SJSA1 (cell line): ENCODE data around the gene BRD3OS. TPM values are rescaled to one million over a fixed set of nuclear protein-coding genes. Genes with fewer than 3 reads are reported as not detected.

ENCODE experiments used
- DNase-seq, 2 experiments: peaks; one replicate each; pipeline ENCODE4 v3.0.0-alpha.2; 2015 to 2020; ENCODE audit warnings: low spot score in 2 of 2, low read depth in 1 of 2
- H3K27ac ChIP-seq: fragments of 250-450 bp; sonication (Bioruptor Pico); 2 replicates; pipeline ENCODE4 v1.5.1; 2020; ENCODE audit warnings: mild to moderate bottlenecking, moderate library complexity
- H3K27me3 ChIP-seq: fragments of 250-450 bp; sonication (Bioruptor Pico); replicated peaks from 2 replicates; pipeline ENCODE4 v1.5.1; 2020; ENCODE audit warnings: mild to moderate bottlenecking, moderate library complexity
- H3K36me3 ChIP-seq: fragments of 250-450 bp; sonication (Bioruptor Pico); 2 replicates; pipeline ENCODE4 v1.5.1; 2020; ENCODE audit warnings: mild to moderate bottlenecking
- H3K4me1 ChIP-seq: fragments of 250-450 bp; sonication (Bioruptor Pico); replicated peaks from 2 replicates; pipeline ENCODE4 v1.6.1; 2021; ENCODE audit warnings: mild to moderate bottlenecking
- H3K4me3 ChIP-seq: fragments of 250-450 bp; sonication (Bioruptor Pico); 2 replicates; pipeline ENCODE4 v1.5.1; 2020; ENCODE audit warnings: mild to moderate bottlenecking
- H3K9me3 ChIP-seq: fragments of 250-450 bp; sonication (Bioruptor Pico); replicated peaks from 2 replicates; pipeline ENCODE4 v1.5.1; 2020; ENCODE audit warnings: mild to moderate bottlenecking
- total RNA-seq: library from RNA; depleted of rRNA; stranded (reverse); fragments of >200 nt; shearing (Covaris generic); gene quantifications from 2 replicates; pipeline ENCODE4 v1.2.3, GENCODE V29; 2014

The BRD3OS gene
- total RNA-seq, 1 experiment from 2014 or later, result 4.0 TPM

DNA sequence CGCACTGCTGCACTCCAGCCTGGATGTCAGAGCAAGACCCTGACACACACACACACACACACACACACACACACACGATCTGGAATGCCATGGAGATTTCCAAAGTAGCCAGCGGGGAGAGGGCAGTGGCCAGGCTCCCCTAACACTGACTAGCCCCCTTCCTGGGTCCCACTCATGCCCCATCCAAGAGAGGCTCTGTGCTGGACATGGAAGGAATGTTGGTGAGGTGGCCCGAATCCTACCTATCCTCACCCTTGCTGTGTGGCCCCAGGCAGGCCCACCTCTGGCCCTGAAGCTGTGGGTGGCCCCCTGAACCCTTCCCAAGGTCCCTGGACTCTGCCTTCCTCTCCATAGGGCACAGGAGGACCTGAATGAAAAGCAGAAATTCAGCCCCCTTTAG, 35.3 kb downstream of the BRD3OS start:
- H3K4me3 ChIP-seq, result no peak overlapping the region
- H3K27ac ChIP-seq, result no peak overlapping the region
- no peaks in the 10 kb centered on the region for H3K9me3 ChIP-seq
- DNase-seq, result no peak
- H3K4me1 ChIP-seq, result peaks cover 3% of the 10 kb centered on the region
- 0 out of 2 replicates have a peak, but pooled peaks cover 2% of the 10 kb centered on the region for H3K36me3 ChIP-seq
- H3K27me3 ChIP-seq, result no peaks in the 10 kb centered on the region

DNA sequence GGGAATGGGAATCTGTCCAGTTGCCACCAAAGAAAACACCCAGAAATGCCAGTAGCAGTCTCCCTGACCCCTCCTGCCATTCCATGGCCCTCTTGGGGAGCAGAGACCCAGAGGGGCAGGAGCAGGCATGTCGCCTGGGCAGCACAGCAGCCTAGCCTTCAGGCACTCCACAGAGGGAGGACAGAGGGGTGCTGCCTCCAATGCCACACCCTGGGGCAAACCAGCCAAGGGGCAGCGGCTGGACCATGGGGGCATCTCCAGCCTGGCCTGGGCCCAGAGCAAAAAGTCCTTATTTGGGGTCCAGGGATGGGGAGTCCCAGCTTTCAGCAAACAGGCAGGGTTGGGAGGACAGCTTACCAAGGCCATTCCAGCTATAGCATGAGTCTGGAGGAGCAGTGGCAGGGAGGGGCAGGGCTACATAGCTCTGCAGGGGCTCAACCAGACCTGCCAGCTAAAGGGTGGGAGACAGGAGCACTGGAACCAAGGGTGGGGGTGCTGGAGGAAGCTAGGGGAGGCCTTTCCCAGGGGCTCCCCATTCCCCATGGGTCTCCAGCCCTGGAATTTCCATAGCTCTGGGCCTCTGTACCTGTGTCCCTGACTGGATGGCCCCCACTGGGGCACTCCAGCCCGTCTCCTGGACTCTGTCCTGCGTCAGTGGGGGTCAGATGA, 35.9 kb downstream of the BRD3OS start:
- H3K9me3 ChIP-seq, result no peaks in the 10 kb centered on the region
- peaks cover 7% of the 10 kb centered on the region for H3K4me1 ChIP-seq
- H3K27ac ChIP-seq, result no peak overlapping the region
- 0 out of 2 replicates have a peak, but pooled peaks cover 2% of the 10 kb centered on the region for H3K36me3 ChIP-seq
- DNase-seq, result no peak
- no peaks in the 10 kb centered on the region for H3K27me3 ChIP-seq
- no peak overlapping the region for H3K4me3 ChIP-seq

- H3K4me1 ChIP-seq, result peaks cover 12% of the 10 kb centered on the region
- H3K27ac ChIP-seq, result no peak overlapping the region
- DNase-seq, result peak in 1 of 2 experiments; percentile 30
- 0 out of 2 replicates have a peak, but pooled peaks cover 5% of the 10 kb centered on the region for H3K36me3 ChIP-seq
- H3K27me3 ChIP-seq, result no peaks in the 10 kb centered on the region
- H3K9me3 ChIP-seq, result no peaks in the 10 kb centered on the region
- H3K4me3 ChIP-seq, result no peak overlapping the region
Measured at GRCh38 chr9:134061688-134062371, 36.5 kb downstream of the BRD3OS start.

- Histone ChIP-seq H3K4me1 (peaks cover 15% of the 10 kb centered on the region), H3K27ac (no peak overlapping the region), H3K4me3 (no peak overlapping the region), H3K36me3 (0 out of 2 replicates have a peak, but pooled peaks cover 8% of the 10 kb centered on the region), H3K27me3 (no peaks in the 10 kb centered on the region), H3K9me3 (no peaks in the 10 kb centered on the region)
- peak in 1 of 2 experiments; percentile 36 for DNase-seq
Measured at GRCh38 chr9:134062461-134063087, 37.3 kb downstream of the BRD3OS start.

DNA sequence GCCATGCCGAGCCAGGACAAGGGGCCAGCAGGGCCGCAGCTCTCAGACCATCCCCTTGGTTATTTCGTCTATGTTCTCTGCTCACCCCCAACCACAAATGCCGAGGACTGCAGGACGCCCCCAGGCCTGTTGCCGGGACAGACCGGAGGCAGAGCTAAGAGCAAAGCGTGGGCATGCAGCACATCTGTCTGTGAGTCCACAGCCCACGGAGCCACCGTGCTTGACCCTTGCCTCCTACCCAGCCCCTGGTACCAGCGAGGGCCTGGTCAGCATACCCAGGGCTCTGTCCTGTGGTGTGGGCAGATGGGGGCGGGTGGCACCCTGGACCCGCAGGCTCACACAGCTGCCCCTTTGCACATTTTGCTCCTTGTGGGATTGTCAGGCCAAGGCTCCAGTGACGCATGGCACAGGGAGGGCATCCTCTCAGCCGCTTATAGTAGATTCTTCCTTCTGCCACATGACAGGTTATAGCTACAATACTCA, 37.8 kb downstream of the BRD3OS start:
- Histone ChIP-seq H3K4me3 (no peak overlapping the region), H3K27me3 (no peaks in the 10 kb centered on the region), H3K9me3 (no peaks in the 10 kb centered on the region), H3K4me1 (peaks cover 15% of the 10 kb centered on the region), H3K27ac (no peak overlapping the region), H3K36me3 (peaks cover 8% of the 10 kb centered on the region; the same call in 1 of the 2 replicates)
- no peak for DNase-seq

- H3K27ac ChIP-seq, result no peak overlapping the region
- peaks cover 5% of the 10 kb centered on the region; the same call in 1 of the 2 replicates for H3K9me3 ChIP-seq
- DNase-seq, result peak in 1 of 2 experiments; percentile 25
- H3K4me1 ChIP-seq, result peaks cover 21% of the 10 kb centered on the region
- H3K27me3 ChIP-seq, result no peaks in the 10 kb centered on the region
- H3K4me3 ChIP-seq, result no peak overlapping the region
- peaks cover 11% of the 10 kb centered on the region; the same call in 1 of the 2 replicates for H3K36me3 ChIP-seq
Measured at GRCh38 chr9:134063571-134064450, 38.5 kb downstream of the BRD3OS start.

GRCh38 chr9:134064711-134065110, 39.4 kb downstream of the BRD3OS start:
- H3K27me3 ChIP-seq, result peaks cover 8% of the 10 kb centered on the region
- H3K4me1 ChIP-seq, result peaks cover 26% of the 10 kb centered on the region
- peak in 1 of 2 experiments; percentile 31 for DNase-seq
- no peak overlapping the region for H3K27ac ChIP-seq
- H3K36me3 ChIP-seq, result peaks cover 11% of the 10 kb centered on the region; the same call in 1 of the 2 replicates
- peaks cover 5% of the 10 kb centered on the region; the same call in 1 of the 2 replicates for H3K9me3 ChIP-seq
- H3K4me3 ChIP-seq, result no peak overlapping the region

GRCh38 chr9:134065612-134066419, 40.5 kb downstream of the BRD3OS start:
- Histone ChIP-seq H3K36me3 (peaks cover 11% of the 10 kb centered on the region; the same call in 1 of the 2 replicates), H3K27ac (peak overlapping the region; percentile 11; the same call in 1 of the 2 replicates), H3K9me3 (peaks cover 5% of the 10 kb centered on the region; the same call in 1 of the 2 replicates), H3K4me1 (peaks cover 26% of the 10 kb centered on the region), H3K27me3 (peaks cover 16% of the 10 kb centered on the region), H3K4me3 (peak overlapping the region; percentile 99)
- DNase-seq, result peak; percentile 51 to 58

DNA sequence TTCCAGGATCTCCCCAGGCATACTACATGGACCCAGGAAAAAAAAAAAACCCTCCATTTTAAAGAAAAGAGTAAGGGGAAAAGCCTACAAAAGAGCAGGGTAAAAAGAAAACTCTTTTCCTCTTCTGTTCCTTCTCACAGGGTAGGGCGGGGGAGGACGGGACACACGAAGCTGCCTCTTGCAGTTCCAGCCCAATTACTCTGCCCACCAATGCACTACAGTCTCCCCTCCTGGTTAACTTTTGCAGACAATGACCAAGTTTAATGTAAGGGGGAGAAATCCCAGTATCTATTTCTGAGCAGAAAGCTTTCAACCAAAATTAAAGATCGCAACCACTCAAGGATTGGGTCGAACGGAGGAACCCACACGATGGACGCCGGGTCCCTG, 41.2 kb downstream of the BRD3OS start:
- Histone ChIP-seq H3K27ac (peak overlapping the region; percentile 24), H3K4me3 (peak overlapping the region; percentile 99), H3K36me3 (peaks cover 11% of the 10 kb centered on the region; the same call in 1 of the 2 replicates), H3K9me3 (peaks cover 5% of the 10 kb centered on the region; the same call in 1 of the 2 replicates), H3K27me3 (peaks cover 23% of the 10 kb centered on the region), H3K4me1 (peaks cover 26% of the 10 kb centered on the region)
- DNase-seq, result peak; percentile 33 to 34

DNA sequence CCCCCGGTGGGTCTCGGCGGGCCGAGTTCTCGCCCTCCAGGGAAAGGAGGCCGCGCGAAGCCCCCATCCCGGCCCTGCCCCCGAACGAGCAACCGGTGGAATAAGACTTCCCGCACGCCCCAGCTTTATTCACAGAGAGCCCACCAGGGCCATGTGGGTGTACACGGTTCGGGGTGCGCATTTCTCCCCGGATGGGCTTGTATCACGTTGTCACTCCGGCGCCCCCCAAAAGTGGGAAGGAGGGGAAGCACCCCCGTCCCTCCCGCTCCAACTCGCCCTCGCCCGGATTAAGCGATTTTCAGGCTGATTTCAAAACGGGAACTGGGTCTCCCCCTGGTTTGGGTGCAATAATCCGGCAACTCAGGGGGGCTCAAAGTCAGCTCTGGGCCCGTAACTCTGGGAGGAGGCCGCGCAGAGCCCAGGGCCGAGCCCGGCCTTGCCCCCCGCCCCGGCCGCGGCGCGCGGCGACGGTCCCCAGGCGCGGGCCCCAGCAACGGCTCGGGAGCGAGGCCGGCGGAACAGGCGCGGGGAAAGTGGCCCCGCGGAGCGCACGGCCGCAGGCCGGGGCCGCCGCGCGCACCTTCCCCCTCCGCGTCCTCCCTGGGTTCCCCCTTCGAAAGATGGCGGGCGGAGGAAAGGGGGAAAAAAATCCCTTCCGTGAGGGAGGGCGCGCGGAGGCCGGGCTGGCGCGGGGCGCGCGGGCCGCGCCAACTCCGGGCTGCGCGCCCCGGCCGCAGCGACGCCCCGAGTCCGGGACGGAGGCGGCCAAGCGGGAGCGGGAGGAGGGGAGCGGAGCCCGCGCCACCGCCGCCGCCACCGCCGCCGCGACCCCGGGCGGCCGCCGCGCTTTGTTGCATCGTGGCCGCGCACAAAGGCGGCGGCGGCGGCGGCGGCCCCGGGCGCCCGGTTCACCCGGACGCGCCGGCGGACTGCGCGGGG, 41.9 kb downstream of the BRD3OS start:
- H3K36me3 ChIP-seq, result peaks cover 11% of the 10 kb centered on the region; the same call in 1 of the 2 replicates
- peak overlapping the region; percentile 24 for H3K27ac ChIP-seq
- DNase-seq, result peak; percentile 31 to 42

GRCh38 chr9:134067904-134068743, 42.8 kb downstream of the BRD3OS start, which contains the start of gene BRD3:
BRD3 (minus strand) TSS chr9:134068026; CDS start chr9:134053477, 14,549 bp downstream.
- DNase-seq, result peak; percentile 77 to 80
- H3K4me1 ChIP-seq, result peaks cover 26% of the 10 kb centered on the region
- peak within 1 kb of the TSS; percentile 60 for H3K27ac ChIP-seq
- peak within 1 kb of the TSS; percentile 99 for H3K4me3 ChIP-seq
- H3K9me3 ChIP-seq, result peaks cover 5% of the 10 kb centered on the region; the same call in 1 of the 2 replicates
- peaks cover 11% of the 10 kb centered on the region; the same call in 1 of the 2 replicates for H3K36me3 ChIP-seq
- H3K27me3 ChIP-seq, result peaks cover 24% of the 10 kb centered on the region

More for the DNA sequence above, 41.9 kb downstream of the BRD3OS start:
- peak overlapping the region; percentile 99 for H3K4me3 ChIP-seq
- H3K9me3 ChIP-seq, result peaks cover 5% of the 10 kb centered on the region; the same call in 1 of the 2 replicates
- peaks cover 26% of the 10 kb centered on the region for H3K4me1 ChIP-seq
- peaks cover 24% of the 10 kb centered on the region for H3K27me3 ChIP-seq
